ENCODE data around the gene OR6C70.
"Not testable (repeated sequence)": the region's sequence is repeated elsewhere in the genome, so short reads cannot be mapped to it uniquely, and the experiment has no call there.

The OR6C70 gene

DNA sequence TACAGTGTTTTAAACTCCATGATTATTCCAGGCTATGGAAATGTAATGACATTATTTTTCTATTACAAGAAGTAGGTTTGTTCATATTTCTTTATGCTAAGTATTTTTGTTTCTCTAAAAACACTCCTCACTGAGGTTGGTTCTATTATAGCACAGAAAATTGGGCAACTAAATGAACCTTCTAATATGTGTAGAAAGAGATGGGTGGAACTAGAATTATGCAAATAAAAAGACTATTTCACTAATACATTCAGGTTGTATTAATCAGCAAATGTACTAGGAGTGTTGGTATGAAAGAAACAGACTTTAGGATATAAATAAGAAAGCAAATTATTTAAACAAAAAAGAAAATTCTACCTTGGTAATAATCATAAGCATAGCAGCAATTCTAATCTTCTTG is 21.1 kb downstream of the OR6C70 start:
- no peak for DNase-seq (ENCODE audit: low read depth, low spot score)
- TF ChIP-seq, protein P1, sequence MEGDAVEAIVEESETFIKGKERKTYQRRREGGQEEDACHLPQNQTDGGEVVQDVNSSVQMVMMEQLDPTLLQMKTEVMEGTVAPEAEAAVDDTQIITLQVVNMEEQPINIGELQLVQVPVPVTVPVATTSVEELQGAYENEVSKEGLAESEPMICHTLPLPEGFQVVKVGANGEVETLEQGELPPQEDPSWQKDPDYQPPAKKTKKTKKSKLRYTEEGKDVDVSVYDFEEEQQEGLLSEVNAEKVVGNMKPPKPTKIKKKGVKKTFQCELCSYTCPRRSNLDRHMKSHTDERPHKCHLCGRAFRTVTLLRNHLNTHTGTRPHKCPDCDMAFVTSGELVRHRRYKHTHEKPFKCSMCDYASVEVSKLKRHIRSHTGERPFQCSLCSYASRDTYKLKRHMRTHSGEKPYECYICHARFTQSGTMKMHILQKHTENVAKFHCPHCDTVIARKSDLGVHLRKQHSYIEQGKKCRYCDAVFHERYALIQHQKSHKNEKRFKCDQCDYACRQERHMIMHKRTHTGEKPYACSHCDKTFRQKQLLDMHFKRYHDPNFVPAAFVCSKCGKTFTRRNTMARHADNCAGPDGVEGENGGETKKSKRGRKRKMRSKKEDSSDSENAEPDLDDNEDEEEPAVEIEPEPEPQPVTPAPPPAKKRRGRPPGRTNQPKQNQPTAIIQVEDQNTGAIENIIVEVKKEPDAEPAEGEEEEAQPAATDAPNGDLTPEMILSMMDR (IDR thresholded peaks at IDR 0.05; ENCODE audit: low read depth, low read length): no peak
- in situ Hi-C loops (cut with HindIII; ENCODE audit: low sequenced_read_pairs): no loop called here
- no peak overlapping the region for H3K4me3 ChIP-seq (ENCODE audit: low read depth, low read length)

DNA sequence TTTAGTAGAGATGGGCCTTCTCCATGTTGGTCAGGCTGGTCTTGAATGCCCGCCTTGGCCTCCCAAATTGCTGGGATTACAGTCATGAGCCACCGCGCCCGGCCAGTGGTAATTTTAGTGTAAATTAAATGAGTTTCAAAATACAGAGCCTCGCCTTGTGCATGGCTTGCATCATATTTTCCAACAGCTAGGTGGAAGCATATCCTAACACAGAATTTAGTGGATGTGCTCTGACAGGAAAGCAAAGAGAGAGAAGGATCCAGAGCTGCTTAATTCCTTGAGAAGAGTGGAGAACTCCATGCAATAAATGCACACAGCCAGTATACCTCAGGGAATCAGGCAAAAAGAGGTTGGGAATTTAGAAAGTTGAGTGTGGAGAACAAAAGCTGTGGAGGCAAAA is 23.6 kb downstream of the OR6C70 start:
- TF ChIP-seq, protein P1 (IDR thresholded peaks at IDR 0.05; ENCODE audit: low read depth, low read length): no peak
- H3K4me3 ChIP-seq (ENCODE audit: low read depth, low read length): no peak overlapping the region
- in situ Hi-C loops (cut with HindIII; ENCODE audit: low sequenced_read_pairs): no loop called here

DNA sequence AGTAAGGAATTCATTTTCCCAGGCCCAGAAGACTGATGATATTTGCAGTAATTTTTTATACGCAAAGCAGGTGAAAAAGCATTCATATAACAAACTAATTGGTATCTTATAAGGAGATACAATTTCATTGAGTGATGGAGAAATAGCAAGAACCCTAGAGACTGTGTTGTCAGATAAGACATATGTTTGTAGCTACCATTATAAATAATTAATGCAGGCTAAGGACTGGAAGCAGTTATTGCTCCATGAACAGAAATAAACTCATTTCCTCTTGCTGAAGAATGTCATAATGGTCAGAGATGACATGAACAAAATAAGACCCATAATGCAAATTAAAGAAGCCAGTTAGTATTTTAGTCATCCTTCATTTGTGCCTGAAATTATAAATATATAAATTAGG is 24.6 kb downstream of the OR6C70 start:
- in situ Hi-C loops (cut with HindIII; ENCODE audit: low sequenced_read_pairs): no loop called here
- no peak overlapping the region for H3K4me3 ChIP-seq (ENCODE audit: low read depth, low read length)
- TF ChIP-seq, protein P1 (IDR thresholded peaks at IDR 0.05; ENCODE audit: low read depth, low read length): no peak
- DNase-seq (ENCODE audit: low read depth, low spot score): no peak

More for the DNA sequence above, 23.6 kb downstream of the OR6C70 start:
- DNase-seq (ENCODE audit: low read depth, low spot score): no peak

DNA sequence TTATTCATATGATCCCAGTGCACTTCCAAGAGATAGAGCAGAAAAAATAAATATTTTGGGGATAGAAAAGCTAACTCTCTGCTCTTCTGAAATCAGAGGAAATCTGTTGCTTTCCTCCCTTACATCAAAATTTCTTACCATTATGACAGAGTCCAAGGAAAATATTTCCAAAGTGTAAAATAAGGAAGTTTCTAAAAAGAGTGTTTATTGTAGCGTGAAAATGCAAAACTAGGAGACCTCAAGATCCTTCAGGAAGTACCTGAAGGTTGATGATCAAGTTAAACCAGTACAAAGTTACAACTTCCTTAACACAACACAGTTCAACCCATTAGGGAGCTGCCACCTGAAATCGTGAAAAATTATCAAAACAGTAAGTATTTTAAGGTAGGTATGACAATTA is 26.2 kb downstream of the OR6C70 start, which contains the start of gene OR6C2:
TSS of gene OR6C2 (plus strand) at position 301 of the 400 bp plus-strand sequence. CDS start 8,138 bp downstream, outside the sequence.
- in situ Hi-C loops (cut with HindIII; ENCODE audit: low sequenced_read_pairs): no loop called here
- TF ChIP-seq, protein P1 (IDR thresholded peaks at IDR 0.05; ENCODE audit: low read depth, low read length): no peak
- DNase-seq (ENCODE audit: low read depth, low spot score): no peak
- H3K4me3 ChIP-seq (ENCODE audit: low read depth, low read length): no peak within 1 kb of the TSS

DNA sequence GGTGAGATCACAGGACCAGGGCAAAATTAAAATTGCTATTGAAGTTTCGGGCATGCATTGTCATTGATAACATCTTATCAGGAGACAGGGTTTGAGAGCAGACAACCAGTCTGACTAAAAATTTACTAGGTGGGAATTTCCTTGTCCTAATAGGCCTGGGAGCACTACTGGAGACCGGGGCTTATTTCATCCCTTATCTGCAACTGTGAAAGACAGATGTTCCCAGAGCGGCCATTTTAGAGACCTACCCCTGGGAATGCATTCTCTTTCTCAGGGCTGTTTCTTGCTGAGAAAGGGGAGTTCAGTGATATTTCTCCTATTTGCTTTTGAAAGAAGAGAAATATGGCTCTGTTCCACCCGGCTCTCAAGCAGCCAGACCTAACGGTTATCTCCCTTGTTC is 28.7 kb downstream of the OR6C70 start:
- H3K4me3 ChIP-seq (ENCODE audit: low read depth, low read length); in situ Hi-C loops (cut with HindIII; ENCODE audit: low sequenced_read_pairs); DNase-seq (ENCODE audit: low read depth, low spot score): not testable (repeated sequence)

DNA sequence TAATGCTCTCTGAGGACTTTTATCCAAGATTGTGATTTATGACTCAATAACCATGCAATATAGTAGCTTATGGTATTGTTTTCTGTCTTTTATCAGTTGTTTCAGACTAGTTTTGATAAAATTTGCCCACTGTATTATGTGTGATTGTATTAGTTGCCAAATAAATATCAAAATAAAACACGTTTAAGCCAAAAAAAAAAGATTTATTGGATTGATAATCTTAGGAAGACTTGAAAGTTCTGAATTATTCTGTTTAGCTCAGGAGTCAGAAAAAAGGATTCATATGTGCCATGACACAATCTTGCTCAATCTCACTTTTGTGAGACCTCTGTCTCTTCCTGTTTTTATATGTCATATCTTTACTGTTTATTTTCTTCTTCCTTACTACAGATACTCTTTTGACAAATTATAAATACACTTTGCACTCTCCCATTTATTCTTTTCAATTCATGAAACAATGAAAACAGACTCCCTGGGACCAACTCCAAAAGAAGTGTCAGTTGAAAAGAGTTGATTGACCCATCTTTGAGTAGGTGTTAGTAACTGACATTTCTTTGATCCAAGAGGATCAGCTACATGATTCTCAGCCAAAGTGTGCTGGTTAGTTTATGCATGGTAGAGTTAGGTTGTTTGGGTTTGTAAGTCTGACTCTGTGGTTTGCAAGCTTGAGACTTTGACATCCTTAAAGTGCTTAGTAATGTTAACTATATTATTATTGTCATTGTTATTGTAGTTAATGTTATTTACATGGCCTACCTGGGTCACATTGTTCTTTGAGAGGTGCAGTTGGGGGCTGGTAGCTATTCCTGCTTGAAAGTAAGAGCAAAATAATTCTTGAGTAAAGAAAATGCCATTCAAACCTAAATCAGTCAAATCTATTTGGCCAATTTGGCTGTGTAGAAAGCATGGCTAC is 41.4 kb downstream of the OR6C70 start:
- in situ Hi-C loops (cut with HindIII; ENCODE audit: low sequenced_read_pairs): no loop called here
- no peak overlapping the region for H3K4me3 ChIP-seq (ENCODE audit: low read depth, low read length)
- DNase-seq (ENCODE audit: low read depth, low spot score): no peak
- TF ChIP-seq, protein P1 (IDR thresholded peaks at IDR 0.05; ENCODE audit: low read depth, low read length): no peak

DNA sequence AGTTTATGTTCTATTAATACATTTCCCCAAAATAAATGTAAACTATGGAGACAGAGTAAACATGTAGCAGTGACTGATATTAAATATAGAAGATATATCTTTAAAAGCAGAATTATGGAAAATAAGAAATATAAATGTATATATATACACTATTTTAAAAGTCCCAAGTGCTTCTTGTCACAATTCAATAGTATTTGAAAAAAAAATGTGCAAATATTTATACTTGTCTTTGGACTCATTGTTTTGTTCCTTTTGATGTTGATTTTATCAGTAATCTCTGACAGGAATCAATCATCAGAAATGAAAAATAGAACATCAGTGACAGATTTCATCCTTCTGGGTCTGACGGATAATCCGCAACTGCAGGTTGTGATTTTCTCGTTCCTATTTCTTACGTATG is 44.0 kb downstream of the OR6C70 start, which contains the start of gene OR6C76:
TSS of gene OR6C76 (plus strand) at position 301 of the 400 bp plus-strand sequence. CDS start at position 301, 0 bp downstream.
- no peak for DNase-seq (ENCODE audit: low read depth, low spot score)
- H3K4me3 ChIP-seq (ENCODE audit: low read depth, low read length): no peak within 1 kb of the TSS
- in situ Hi-C loops (cut with HindIII; ENCODE audit: low sequenced_read_pairs): no loop called here
- TF ChIP-seq, protein P1 (IDR thresholded peaks at IDR 0.05; ENCODE audit: low read depth, low read length): no peak
